Nephron progenitor cell (in vitro differentiated cells): ENCODE results near the gene RARB.

Experiments
- DNase-seq: peaks from one replicate; pipeline ENCODE4 v3.0.0; 2021
- H3K27ac Mint-ChIP-seq: 2 replicates; pipeline ENCODE4 v1.8.0; 2021; ENCODE audit warnings: mild to moderate bottlenecking, moderate library complexity, mixed read lengths
- H3K27me3 Mint-ChIP-seq: 2 replicates; pipeline ENCODE4 v1.8.0; 2021; ENCODE audit warnings: mild to moderate bottlenecking, low read depth, mixed read lengths; ENCODE audit not compliant: poor library complexity
- H3K36me3 Mint-ChIP-seq: 2 replicates; pipeline ENCODE4 v1.8.0; 2021; ENCODE audit warnings: low read depth, mixed read lengths
- H3K4me1 Mint-ChIP-seq: 2 replicates; pipeline ENCODE4 v1.8.0; 2021; ENCODE audit warnings: mixed read lengths
- H3K4me3 Mint-ChIP-seq: 2 replicates; pipeline ENCODE4 v1.8.0; 2021; ENCODE audit warnings: mild to moderate bottlenecking, moderate library complexity, mixed read lengths
- H3K9me3 Mint-ChIP-seq: 2 replicates; pipeline ENCODE4 v1.8.0; 2021; ENCODE audit warnings: mild to moderate bottlenecking, moderate library complexity, mixed read lengths
- CTCF ChIP-seq: fragments of 200-600 bp; sonication (generic); IDR thresholded peaks from 2 replicates; pipeline ENCODE4 v1.5.0; 2021; ENCODE audit warnings: antibody characterized with exemption

Gene RARB

GRCh38 chr3:25621087-25621486 is 193.0 kb downstream of the RARB start:
- Mint-ChIP-seq H3K36me3 (peaks cover 83% of the 10 kb centered on the region), H3K4me3 (no peak overlapping the region), H3K4me1 (no peaks in the 10 kb centered on the region)

GRCh38 chr3:25631989-25632388 is 203.9 kb downstream of the RARB start:
- Mint-ChIP-seq H3K9me3 (no peaks in the 10 kb centered on the region), H3K4me1 (peaks cover 19% of the 10 kb centered on the region), H3K4me3 (no peak overlapping the region), H3K36me3 (peaks cover 79% of the 10 kb centered on the region), H3K27me3 (no peaks in the 10 kb centered on the region), H3K27ac (peak overlapping the region; percentile 44)
- DNase-seq, result no peak
- TF ChIP-seq CTCF, result no peak

More at GRCh38 chr3:25621087-25621486, 193.0 kb downstream of the RARB start:
- Mint-ChIP-seq H3K27ac (no peak overlapping the region), H3K27me3 (no peaks in the 10 kb centered on the region), H3K9me3 (no peaks in the 10 kb centered on the region)
- DNase-seq, result no peak
- TF ChIP-seq CTCF, result no peak

GRCh38 chr3:25633919-25634318 is 205.9 kb downstream of the RARB start:
- TF ChIP-seq CTCF, result no peak
- H3K36me3 Mint-ChIP-seq, result peaks cover 79% of the 10 kb centered on the region
- no peak overlapping the region for H3K27ac Mint-ChIP-seq
- no peaks in the 10 kb centered on the region for H3K9me3 Mint-ChIP-seq
- DNase-seq, result no peak
- peaks cover 19% of the 10 kb centered on the region for H3K4me1 Mint-ChIP-seq
- H3K27me3 Mint-ChIP-seq, result no peaks in the 10 kb centered on the region
- no peak overlapping the region for H3K4me3 Mint-ChIP-seq

GRCh38 chr3:25635038-25635437 is 207.0 kb downstream of the RARB start:
- Mint-ChIP-seq H3K4me1 (peaks cover 19% of the 10 kb centered on the region), H3K9me3 (no peaks in the 10 kb centered on the region), H3K36me3 (peaks cover 71% of the 10 kb centered on the region), H3K27ac (peak overlapping the region; percentile 8), H3K27me3 (no peaks in the 10 kb centered on the region), H3K4me3 (no peak overlapping the region)
- TF ChIP-seq CTCF, result no peak
- no peak for DNase-seq
